HG03565 (cell line): ENCODE measurements around the gene SETBP1.
A peak's percentile ranks its signal among the peaks of the same experiment; 100 is the strongest.

Experiments
- ATAC-seq: cut with Tn5 transposase; IDR thresholded peaks from one replicate; pipeline ENCODE4 v1.9.1; 2021; ENCODE audit warnings: mild to moderate bottlenecking, moderate library complexity; ENCODE audit not compliant: unreplicated experiment

The SETBP1 gene

DNA sequence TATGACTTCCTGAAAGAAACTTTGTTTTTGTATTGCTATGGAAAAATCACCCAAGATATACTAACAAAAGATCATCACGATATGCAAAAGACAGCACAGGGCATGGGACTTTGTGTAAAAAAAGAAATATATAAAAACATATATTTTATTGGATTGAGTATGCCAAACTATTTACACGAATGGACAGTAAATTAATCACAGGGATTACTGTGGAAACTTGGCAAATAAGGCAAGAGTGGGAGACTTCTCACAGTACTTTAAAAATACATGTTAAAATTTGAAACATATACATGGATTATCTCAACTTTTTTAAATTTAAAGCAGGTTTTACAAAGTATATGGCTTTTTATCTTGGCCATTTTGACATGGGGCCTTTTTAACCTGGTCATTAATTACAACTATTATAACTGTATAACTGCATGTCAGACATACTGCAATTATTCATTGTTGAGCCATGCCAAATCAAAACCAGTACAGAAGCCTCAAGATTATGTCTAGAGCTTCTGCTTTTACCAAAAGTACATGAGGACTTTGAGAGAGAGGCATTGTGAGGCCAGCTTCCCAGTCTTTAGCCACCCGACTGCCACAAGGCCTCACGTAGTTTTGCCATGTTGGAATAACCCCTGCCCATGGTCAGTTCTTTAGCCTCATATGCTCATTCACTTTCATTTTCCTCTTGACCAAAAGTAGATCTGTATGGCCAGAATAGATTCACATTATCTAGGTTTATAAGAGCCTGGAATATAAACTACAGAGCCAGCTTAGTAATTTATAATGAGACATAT lies 419.8 kb downstream of the SETBP1 start:
- no peak for ATAC-seq

DNA sequence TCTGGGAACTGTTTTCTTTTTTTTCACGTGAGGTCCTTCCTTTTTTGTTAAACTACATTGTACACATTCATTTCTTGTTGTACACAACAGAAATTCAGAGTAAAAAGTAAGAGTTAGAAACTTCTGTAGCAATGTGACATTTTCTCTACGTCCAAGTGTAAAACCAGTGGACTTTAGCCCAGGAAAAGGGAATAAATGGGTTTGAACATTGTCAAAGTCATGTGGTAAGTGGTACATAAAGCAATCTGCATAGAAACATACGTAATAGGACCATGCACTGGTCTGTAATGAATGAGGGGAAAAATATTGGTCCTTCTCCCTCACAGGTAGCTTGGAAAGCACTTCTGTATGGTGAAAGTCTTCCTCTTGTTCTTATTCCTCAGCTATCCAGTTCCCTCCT lies 421.4 kb downstream of the SETBP1 start:
- no peak for ATAC-seq

DNA sequence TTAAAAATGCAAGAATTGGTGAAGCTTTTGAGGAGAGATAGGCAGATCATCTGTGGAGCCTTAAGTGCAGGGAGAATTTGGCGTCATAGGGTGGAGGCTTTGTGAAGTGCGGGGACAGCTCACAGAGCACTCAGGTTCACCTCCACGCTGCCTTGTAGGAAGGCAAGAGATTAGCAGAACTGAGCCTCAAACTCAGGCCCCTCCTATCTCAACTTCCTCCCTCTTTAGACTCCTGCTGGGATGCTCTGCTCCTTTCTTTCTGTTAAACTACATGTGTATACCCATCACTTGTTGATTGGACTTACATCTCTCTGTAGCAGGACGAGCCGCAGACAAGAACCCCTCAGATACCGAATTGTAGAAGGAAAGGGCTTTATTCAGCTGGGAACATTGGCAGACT lies 422.2 kb downstream of the SETBP1 start:
- ATAC-seq = no peak

DNA sequence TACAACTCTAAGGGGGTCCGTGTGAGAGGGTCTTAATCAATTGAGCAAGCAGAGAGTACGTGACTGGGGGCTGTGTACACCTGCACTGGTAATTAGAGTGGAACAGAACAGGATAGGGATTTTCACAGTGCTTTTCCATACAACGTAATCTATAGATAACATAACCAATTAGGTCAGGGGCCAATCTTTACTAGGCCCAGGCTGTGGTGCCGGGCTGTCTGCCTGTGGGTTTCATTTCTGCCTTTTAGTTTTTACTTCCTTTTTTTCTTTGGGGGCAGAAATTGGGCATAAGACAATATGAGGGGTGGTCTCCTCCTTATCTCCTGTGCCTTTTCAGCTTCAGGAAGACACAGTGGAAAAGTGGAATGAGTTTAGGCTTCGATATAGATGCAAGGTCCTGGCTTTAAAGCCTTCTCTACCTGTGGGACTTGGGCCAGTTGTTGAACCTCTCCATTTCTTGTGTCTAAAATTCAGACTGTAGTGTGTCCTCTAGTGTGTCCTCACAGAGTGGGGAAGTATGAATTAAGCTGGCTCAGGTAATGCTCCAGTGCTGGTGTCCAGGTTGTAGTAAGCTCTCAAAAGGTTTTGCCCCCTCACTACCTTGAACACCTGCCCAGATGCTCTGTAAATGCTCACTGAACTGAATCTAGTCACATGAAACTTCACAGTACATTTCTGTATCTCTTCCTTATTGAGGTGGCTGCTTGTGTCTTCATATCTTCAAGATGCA lies 422.8 kb downstream of the SETBP1 start:
- peak; percentile 21 for ATAC-seq

DNA sequence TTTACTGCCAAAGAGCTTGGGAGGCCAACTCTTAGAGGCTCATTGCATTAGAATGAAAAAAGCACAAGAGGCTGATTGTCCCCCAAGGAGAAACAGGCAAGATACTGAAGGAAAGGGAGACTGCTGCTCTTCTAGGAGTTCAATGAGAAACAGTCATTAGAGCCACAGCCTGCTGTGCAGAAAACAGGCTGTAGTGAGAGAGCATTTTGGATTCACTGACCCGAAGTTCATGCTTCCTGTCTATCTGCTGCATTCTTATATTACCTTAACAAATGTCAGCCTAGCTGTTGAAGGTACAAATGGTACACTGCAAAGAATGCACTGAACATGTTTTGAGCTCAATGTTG lies 423.3 kb downstream of the SETBP1 start:
- ATAC-seq = peak; percentile 9

DNA sequence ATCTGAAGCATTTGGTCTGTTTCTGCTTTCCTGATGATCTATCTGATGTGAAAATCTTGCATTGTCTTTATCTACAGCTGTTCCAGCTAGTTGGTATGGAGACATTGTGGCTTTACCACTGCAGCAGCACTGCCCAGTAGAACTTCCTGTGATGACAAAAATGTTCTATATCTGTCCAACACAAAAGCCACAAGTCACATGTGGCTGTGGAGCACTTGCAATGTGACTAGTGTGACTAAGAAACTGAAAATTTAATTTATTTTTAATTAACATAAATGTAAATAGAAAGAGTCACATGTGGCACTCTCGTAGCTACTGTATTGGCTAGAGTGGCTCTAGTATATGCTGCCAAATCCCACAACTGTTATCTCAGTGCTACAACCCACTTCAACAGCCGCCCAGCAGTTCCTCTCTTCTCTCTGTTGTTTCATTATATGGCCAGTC lies 425.7 kb downstream of the SETBP1 start:
- peak; percentile 94 for ATAC-seq

DNA sequence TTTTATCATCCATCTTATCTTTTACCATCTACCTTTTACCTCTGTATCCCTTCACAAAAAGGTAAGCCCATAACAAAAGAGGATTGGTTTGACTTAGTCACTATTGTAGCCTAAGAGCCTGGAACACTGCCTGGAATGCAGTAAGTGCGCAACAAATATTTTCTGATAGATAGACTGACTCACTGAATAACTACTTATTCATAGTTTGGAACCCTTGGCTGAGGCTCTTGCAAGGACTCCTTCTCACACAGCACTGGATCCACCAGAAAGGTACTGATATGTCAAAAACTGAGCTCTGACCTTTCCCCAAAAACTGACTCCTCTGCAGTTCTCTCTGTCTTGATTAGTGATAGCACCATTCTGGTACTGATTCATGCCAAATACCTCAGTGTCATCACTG lies 426.7 kb downstream of the SETBP1 start:
- ATAC-seq = no peak

DNA sequence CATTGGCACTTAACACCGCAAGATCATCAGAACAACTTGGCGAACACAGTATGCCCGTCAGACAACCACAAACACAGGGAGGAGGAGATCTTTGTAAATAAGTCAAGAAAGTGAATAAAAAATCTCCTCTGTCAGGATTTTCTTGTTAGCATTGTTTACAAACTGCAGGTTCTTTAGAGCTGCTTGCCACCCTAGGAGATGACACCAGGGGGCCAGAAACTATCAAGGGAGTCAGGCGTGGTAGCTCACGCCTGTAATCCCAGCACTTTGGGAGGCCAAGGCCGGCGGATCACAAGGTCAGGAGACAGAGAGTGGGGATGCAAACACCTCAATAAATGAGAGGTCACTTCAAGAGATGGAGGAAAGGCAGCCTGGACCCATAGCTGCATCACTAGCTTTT lies 428.1 kb downstream of the SETBP1 start:
- no peak for ATAC-seq

DNA sequence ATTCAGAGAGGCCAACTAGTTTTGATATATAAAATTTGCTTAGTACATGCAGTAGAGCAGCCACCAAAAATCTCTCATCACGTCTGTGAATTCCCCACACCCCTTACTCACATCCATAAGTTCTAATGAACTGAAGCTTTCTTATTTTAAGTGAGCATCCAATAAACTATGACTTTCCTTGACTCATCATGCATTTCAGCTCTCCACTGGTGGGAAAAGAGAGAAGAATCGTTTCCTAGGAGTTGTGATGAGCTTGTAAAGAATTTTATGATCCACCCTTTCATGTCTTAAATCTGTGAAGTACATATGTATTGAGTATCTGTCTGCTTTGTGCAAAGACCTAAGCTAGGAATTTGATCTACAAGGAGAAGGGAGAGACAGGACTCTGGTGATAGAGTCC lies 428.6 kb downstream of the SETBP1 start:
- ATAC-seq = no peak

DNA sequence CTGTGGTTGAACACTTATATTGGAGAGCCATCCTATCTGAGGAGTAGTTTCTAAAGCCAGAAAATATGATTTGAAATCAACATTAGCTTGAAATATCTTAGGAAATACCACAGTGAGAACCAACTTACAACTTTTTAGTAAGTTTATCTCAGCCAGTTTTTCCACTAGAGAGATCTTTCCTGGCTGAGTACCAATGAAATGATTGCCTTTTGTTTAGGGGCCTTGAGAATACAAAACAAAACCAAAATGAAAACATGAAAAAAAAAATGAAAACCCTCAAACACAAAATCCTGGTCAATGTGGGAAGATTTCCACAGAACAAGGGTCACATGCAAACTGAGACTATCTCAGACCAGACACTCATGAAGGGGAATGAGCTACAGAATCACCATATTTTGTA lies 429.0 kb downstream of the SETBP1 start:
- ATAC-seq = no peak

DNA sequence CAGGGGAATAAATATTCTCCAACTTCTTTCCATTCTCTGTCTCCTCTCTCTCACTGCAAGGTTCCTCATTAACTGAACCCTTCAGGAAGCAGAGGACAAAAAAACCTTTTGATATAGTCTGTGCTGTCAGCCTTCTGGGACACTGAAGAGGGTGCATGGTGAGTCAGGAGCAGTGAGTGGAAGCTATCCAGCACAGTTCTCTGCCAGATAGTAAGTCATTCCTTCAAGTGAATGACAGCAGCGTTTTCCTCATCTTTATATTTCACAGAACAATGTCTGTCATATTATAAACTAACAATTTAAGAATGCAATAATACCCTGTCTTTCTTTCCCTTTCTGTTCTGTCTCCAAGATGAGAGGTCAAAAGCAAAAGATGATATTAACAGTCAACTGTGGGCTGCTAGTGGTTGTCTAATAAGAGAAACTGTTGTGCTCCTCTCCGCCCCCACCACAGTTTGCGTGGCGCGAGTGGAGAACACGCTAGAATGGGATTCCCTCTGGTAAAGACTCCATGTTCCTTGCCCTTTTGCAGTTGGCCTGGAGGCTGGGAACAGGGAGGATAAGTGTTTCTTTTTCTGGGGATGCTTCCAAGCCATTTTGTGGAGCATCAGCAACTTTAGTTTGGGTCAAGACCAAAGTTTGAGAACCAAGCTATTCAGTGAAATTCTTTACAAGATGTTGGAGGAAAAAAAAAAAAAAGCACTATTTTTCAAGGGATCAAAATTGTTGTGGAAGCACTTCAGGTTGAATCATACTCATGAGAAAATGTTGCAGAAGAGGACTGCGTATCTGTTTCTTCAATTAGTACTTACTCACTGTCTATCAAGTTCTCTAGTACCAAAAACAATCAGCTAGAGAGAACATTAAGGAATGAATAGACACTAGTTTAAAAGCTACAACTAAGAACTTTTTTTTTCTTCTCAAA lies 430.2 kb downstream of the SETBP1 start:
- ATAC-seq = no peak

DNA sequence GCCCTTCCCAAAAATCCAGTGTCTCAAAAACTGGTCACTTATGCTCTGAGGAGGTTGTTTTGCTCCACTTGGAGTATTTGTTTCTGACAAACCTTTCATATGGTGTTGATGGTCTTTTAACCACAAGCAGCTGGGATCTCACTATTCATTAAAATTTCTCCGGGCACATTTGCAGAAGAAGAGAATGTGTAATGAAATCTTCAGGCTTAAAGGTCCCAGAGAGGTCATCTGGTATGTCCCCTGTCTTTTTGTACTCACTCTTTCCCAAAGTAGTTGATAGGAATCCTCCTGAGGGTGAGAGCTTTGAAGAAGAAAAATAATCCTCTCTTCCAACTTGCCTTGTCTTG lies 430.8 kb downstream of the SETBP1 start:
- ATAC-seq = no peak

DNA sequence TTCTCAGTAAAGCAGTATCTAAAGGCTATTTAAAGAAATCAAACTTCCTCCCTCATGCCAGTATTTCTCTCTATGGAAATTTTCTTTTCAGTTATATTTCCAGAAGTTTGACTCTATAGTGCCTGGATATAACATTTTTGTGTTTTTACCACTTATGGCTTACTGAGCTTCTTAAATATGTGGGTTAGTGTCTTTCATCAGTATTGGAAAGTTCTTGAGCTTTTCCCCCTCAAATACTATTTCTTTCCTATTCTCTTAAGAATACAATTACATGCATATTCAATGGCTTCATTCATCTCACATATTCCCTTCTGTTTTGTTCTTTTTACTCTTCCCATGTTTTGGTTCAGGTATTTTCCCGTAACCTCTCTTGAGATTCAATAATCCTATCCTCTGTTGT lies 432.0 kb downstream of the SETBP1 start:
- ATAC-seq = no peak

DNA sequence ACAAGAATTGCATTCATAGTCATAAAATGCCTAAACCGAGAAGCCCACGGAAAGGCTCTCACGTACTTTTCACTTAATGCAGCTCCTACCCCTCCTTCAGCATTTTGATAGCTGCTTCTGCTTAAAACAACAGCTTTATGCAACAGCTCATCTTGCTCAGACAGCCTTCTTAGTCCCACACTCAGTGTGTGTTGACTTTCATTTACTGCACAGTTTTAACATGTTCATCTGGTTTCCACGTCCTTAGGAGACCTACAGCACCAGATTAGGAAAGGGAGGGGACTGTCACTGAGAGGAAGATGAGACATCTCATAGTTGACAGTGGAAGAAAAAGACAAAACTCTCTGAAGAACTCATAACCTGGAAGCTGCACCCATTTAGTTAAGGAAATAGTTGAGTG lies 435.4 kb downstream of the SETBP1 start:
- no peak for ATAC-seq
